Thoracic aorta (tissue), 2 donors: ENCODE data around the gene ZMYND15. TPM values are rescaled to one million over a fixed set of nuclear protein-coding genes. Genes with fewer than 3 reads are reported as not detected.

Experiments used
- ATAC-seq: fragments of 150-250 bp; one replicate; pipeline ENCODE4 v1.8.0; 2017; ENCODE audit warnings: low read depth; ENCODE audit not compliant: insufficient number of reproducible peaks, low FRiP score
- DNase-seq: peaks from one replicate; pipeline ENCODE4 v3.0.0-alpha.2; 2020; ENCODE audit warnings: low spot score
- H3K27ac ChIP-seq, 2 donors: fragments of 200-600 bp; sonication (generic); 1 replicate in 1 of 2; 2 replicates in 1 of 2; pipeline ENCODE4 v1.5.1; 2016; ENCODE audit warnings: mild to moderate bottlenecking in 2 of 2, moderate library complexity in 2 of 2
- H3K27me3 ChIP-seq: fragments of 200-600 bp; sonication (generic); replicated peaks from 2 replicates; pipeline ENCODE4 v1.6.0; 2016; ENCODE audit warnings: mild to moderate bottlenecking; ENCODE audit not compliant: insufficient read depth
- H3K36me3 ChIP-seq: fragments of 200-600 bp; sonication (generic); one replicate; pipeline ENCODE4 v1.5.1; 2016
- H3K4me1 ChIP-seq, 2 donors: fragments of 200-600 bp; sonication (generic); 1 replicate in 1 of 2; 2 replicates in 1 of 2; pipeline versions ENCODE4 v1.5.1 to v1.6.0; 2016; ENCODE audit warnings: low read depth in 2 of 2, mild to moderate bottlenecking in 1 of 2; ENCODE audit not compliant: control insufficient read depth in 1 of 2
- H3K4me3 ChIP-seq: fragments of 200-600 bp; sonication (generic); 2 replicates; pipeline ENCODE4 v1.5.1; 2016; ENCODE audit warnings: mild to moderate bottlenecking
- H3K9me3 ChIP-seq: fragments of 200-600 bp; sonication (generic); 2 replicates; pipeline ENCODE4 v1.5.1; 2016
- total RNA-seq, 2 donors: library from RNA; depleted of rRNA; stranded (reverse); fragments of >200 nt; gene quantifications; one replicate each; pipeline versions ENCODE4 v1.1.0 to v1.2.3, GENCODE V29; 2016
- TF ChIP-seq, protein P1 (sequence below): fragments of 200-600 bp; sonication (generic); IDR thresholded peaks from one replicate; pipeline ENCODE4 v1.5.1; 2019; ENCODE audit warnings: antibody characterized with exemption

Gene ZMYND15
- total RNA-seq, 2 donors from 2014 or later, result 2.5 to 5.8 TPM

DNA sequence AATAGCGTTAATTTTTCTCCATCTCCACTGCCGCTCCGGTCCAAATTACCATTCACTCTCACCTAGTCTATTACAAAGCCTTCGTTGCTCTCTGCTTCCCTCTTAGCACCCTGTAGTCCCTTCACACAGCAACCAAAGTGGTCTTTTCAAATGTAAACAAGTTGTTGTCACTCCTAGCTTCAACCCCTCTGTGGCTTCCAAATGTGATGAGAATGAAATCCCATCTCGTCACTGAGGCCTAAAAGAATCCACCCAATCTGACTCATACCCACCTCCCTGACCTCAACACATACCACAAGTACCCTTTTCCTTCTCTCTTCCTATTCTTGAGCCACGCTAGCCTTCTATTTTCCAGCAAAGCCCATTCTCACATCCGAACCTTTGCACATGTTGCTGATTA is 33.5 kb upstream of the ZMYND15 start:
- ATAC-seq, result no peak
- H3K27ac ChIP-seq, result no peak overlapping the region

DNA sequence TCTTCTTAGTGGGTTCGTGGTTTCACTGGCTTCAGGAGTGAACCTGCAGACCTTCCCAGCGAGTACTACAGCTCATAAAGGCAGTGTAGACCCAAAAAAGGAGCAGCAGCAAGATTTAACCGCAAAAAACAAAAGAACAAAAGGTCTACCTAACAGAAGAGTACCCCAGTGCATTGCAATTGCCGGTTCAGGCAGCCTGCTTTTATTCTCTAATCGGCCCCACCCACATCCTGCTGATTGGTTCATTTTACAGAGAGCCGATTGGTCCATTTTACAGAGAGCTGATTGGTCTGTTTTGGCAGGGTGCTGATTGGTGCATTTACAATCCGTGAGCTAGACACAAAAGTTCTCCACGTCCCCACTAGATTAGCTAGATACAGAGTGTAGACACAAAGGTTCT is 31.2 kb upstream of the ZMYND15 start:
- Histone ChIP-seq H3K4me1 (peaks cover 3 to 12% of the 10 kb centered on the region in 2 donors), H3K27ac (no peak overlapping the region), H3K9me3 (no peaks in the 10 kb centered on the region), H3K27me3 (no peaks in the 10 kb centered on the region), H3K36me3 (no peaks in the 10 kb centered on the region), H3K4me3 (no peak overlapping the region)
- DNase-seq (no peak), ATAC-seq (no peak)
- TF ChIP-seq, protein P1, sequence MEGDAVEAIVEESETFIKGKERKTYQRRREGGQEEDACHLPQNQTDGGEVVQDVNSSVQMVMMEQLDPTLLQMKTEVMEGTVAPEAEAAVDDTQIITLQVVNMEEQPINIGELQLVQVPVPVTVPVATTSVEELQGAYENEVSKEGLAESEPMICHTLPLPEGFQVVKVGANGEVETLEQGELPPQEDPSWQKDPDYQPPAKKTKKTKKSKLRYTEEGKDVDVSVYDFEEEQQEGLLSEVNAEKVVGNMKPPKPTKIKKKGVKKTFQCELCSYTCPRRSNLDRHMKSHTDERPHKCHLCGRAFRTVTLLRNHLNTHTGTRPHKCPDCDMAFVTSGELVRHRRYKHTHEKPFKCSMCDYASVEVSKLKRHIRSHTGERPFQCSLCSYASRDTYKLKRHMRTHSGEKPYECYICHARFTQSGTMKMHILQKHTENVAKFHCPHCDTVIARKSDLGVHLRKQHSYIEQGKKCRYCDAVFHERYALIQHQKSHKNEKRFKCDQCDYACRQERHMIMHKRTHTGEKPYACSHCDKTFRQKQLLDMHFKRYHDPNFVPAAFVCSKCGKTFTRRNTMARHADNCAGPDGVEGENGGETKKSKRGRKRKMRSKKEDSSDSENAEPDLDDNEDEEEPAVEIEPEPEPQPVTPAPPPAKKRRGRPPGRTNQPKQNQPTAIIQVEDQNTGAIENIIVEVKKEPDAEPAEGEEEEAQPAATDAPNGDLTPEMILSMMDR, result no peak

More for the DNA sequence above, 33.5 kb upstream of the ZMYND15 start:
- DNase-seq, result no peak
- TF ChIP-seq, protein P1, result no peak
- H3K4me3 ChIP-seq, result no peak overlapping the region
- no peaks in the 10 kb centered on the region for H3K9me3 ChIP-seq
- no peaks in the 10 kb centered on the region for H3K36me3 ChIP-seq
- peaks cover 8 to 19% of the 10 kb centered on the region in 2 donors for H3K4me1 ChIP-seq
- no peaks in the 10 kb centered on the region for H3K27me3 ChIP-seq

DNA sequence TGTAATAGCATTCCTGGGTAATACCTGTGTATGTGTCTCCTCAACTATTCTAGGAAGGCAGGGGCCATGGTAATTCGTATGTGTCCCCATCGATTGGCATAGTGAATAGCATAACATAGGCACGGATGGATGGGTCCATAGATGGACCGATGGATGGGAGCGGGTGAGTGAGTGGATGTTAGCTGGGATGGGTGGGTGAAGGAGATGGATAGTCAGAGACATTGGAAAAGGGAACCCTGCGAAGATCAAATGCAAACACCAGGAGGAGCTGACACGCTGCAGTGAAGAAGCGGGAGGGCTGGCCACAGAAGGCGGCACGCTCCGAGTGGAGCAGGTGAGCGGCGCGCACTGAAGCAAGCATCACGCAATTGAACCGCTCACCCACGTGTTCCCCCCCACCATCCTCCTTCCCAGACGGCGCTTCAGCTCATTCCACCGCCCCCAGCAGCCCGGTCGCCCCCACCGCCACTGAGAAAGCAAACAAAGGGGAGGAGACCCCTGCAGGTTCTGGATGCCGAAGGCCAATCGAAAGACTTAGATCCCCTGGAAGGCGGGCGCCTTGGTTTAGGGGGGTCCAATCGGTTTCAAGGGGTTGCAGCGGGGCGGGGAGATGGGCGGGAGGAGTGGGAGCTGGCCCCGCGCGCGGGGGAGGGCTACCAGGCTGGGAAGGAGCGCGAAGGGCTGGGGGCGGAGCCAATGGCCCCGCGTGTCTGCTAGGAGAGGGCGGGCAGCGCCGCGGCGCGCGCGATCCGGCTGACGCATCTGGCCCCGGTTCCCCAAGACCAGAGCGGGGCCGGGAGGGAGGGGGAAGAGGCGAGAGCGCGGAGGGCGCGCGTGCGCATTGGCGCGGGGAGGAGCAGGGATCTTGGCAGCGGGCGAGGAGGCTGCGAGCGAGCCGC is 29.6 kb upstream of the ZMYND15 start, which contains the start of gene ARRB2:
TSS of gene ARRB2 (plus strand) at position 839 of the 899 bp plus-strand sequence. CDS start 90 bp downstream, outside the sequence.
- Histone ChIP-seq H3K4me3 (peak within 1 kb of the TSS; percentile 98), H3K27ac (peak within 1 kb of the TSS; percentile 55 to 68), H3K36me3 (no peaks in the 10 kb centered on the region), H3K9me3 (no peaks in the 10 kb centered on the region), H3K27me3 (no peaks in the 10 kb centered on the region), H3K4me1 (peaks cover 3 to 7% of the 10 kb centered on the region in 2 donors)
- ATAC-seq (peak; percentile 71), DNase-seq (peak; percentile 92)
- TF ChIP-seq, protein P1, result peak; percentile 51

DNA sequence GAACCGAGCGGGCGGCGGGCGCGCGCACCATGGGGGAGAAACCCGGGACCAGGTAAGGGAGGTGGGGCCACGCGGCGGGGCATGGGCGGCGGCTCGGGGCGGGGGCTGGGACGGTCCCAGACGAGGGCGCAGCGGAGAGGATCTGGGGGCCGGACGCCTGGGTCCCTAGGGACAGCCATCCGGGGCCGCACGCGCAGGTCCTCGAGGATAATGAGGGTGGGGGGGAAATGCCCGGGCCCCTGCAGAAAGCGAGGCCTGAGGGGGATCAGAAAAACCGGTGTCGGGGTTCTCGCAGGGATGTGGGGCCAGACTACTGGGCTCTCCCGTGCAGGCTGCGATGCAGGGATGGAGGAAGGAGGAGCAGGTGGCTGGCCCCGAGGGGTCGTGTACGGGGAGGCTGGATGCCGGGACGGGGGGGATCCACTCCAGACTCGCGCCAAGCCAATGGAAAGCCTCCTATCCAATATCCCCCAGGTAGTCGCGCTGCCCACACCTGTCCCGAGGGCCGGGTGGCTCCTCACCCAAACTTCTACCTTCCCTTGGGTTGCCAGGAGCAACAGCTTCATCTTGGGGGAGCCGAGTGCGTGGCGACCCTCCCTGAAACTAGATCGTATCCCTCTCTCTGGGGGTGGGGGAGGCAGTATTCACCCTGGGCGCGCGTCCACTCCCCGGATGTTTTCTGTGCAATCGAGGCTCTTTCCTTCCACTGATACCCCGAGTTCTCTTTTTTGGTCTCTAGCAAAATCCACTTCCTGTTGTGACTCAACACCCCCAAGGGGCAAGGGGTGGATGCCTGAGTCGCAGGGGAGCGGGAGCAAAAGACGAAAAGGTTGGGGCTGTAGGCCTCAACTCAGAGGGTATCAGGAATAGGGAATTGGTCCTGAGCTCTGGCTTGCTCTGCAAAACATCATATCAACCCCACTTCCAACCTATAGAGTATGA is 28.7 kb upstream of the ZMYND15 start:
- Histone ChIP-seq H3K4me1 (peaks cover 3 to 7% of the 10 kb centered on the region in 2 donors), H3K4me3 (peak overlapping the region; percentile 98), H3K27ac (peak overlapping the region; percentile 55 to 68), H3K36me3 (no peaks in the 10 kb centered on the region), H3K27me3 (no peaks in the 10 kb centered on the region), H3K9me3 (no peaks in the 10 kb centered on the region)
- DNase-seq, result no peak
- no peak for ATAC-seq
- TF ChIP-seq, protein P1, result no peak
